PFSK-1 (cell line): ENCODE data around the gene HGFAC.

Experiments used
- FOXP2 ChIP-seq: optimal IDR thresholded peaks from 2 replicates; pipeline ENCODE3; 2011; ENCODE audit warnings: borderline replicate concordance, control low read depth, inconsistent platforms; ENCODE audit not compliant: insufficient read depth; ENCODE audit errors: extremely low read length, extremely low read depth
- POLR2AphosphoS5 ChIP-seq: IDR thresholded peaks from 2 replicates; pipeline ENCODE4 v1.6.1; 2012; ENCODE audit warnings: low read depth, mild to moderate bottlenecking, control low read depth, low read length, moderate library complexity
- REST ChIP-seq, 2 experiments: IDR thresholded peaks; 2 replicates each; pipeline versions ENCODE4 v1.6.1 to v1.8.0; 2011 to 2012; ENCODE audit warnings: low read depth in 2 of 2, low read length in 2 of 2, control low read depth in 1 of 2, inconsistent platforms in 1 of 2, mild to moderate bottlenecking in 1 of 2, moderate library complexity in 1 of 2; ENCODE audit not compliant: insufficient read depth in 1 of 2
- SIN3A ChIP-seq: IDR thresholded peaks from 2 replicates; pipeline ENCODE4 v1.6.1; 2012; ENCODE audit warnings: mild to moderate bottlenecking, low read length, moderate library complexity, borderline replicate concordance; ENCODE audit not compliant: insufficient read depth
- TAF1 ChIP-seq: IDR thresholded peaks from 2 replicates; pipeline ENCODE4 v1.6.1; 2012; ENCODE audit warnings: low read length, control low read depth, borderline replicate concordance; ENCODE audit not compliant: insufficient read depth

Gene HGFAC

GRCh38 chr4:3460926-3461325, 19.2 kb downstream of the HGFAC start:
- TF ChIP-seq FOXP2 = no peak
- no peak for TF ChIP-seq TAF1
- TF ChIP-seq SIN3A = no peak
- no peak for TF ChIP-seq POLR2AphosphoS5
- TF ChIP-seq REST (IDR thresholded peaks at IDR 0.05; ENCODE audit: insufficient read depth in 1 of 2, low read depth in 2 of 2, low read length in 2 of 2) = no peak

GRCh38 chr4:3461515-3462291, 19.9 kb downstream of the HGFAC start:
- TF ChIP-seq POLR2AphosphoS5 (no peak), SIN3A (no peak), REST (IDR thresholded peaks at IDR 0.05; ENCODE audit: insufficient read depth in 1 of 2, low read depth in 2 of 2, low read length in 2 of 2) (no peak), FOXP2 (no peak), TAF1 (no peak)

- TF ChIP-seq SIN3A (no peak), REST (IDR thresholded peaks at IDR 0.05; ENCODE audit: insufficient read depth in 1 of 2, low read depth in 2 of 2, low read length in 2 of 2) (no peak), TAF1 (no peak), POLR2AphosphoS5 (no peak), FOXP2 (no peak)
Observed at GRCh38 chr4:3462321-3462789, 20.6 kb downstream of the HGFAC start.

GRCh38 chr4:3462790-3463415, 21.1 kb downstream of the HGFAC start, which contains the start of gene DOK7:
Gene DOK7, plus strand, starts transcription at chr4:3463306. Its CDS starts 70 bp downstream, at chr4:3463376.
- TF ChIP-seq TAF1 (no peak), FOXP2 (no peak), POLR2AphosphoS5 (no peak), REST (IDR thresholded peaks at IDR 0.05; ENCODE audit: insufficient read depth in 1 of 2, low read depth in 2 of 2, low read length in 2 of 2) (no peak), SIN3A (no peak)
